Measurements from ENCODE around the gene TAC3. TPM values are rescaled to one million over a fixed set of nuclear protein-coding genes. Genes with fewer than 3 reads are reported as not detected.

The TAC3 gene
- total RNA-seq, 1 donor from 2014 or later, result not detected

- H3K9me3 Mint-ChIP-seq (ENCODE audit: low read depth), result no peaks in the 10 kb centered on the region
- peak; percentile 14 for DNase-seq (ENCODE audit: low spot score)
- peaks cover 27% of the 10 kb centered on the region for H3K27me3 Mint-ChIP-seq (ENCODE audit: low read depth)
- no peak for TF ChIP-seq CTCF (IDR thresholded peaks at IDR 0.05)
- H3K4me3 Mint-ChIP-seq (ENCODE audit: unreplicated experiment), result no peak overlapping the region
- peaks cover 23% of the 10 kb centered on the region for H3K4me1 Mint-ChIP-seq (ENCODE audit: low read depth)
- H3K36me3 Mint-ChIP-seq (ENCODE audit: low read depth), result peaks cover 3% of the 10 kb centered on the region
- no peak overlapping the region for H3K27ac Mint-ChIP-seq (ENCODE audit: unreplicated experiment)
Measured at GRCh38 chr12:57009949-57010626, 6.2 kb downstream of the TAC3 start.

GRCh38 chr12:57008178-57008577 is 8.2 kb downstream of the TAC3 start:
- peaks cover 32% of the 10 kb centered on the region for H3K4me1 Mint-ChIP-seq (ENCODE audit: low read depth)
- DNase-seq (ENCODE audit: low spot score), result no peak
- peaks cover 9% of the 10 kb centered on the region for H3K27me3 Mint-ChIP-seq (ENCODE audit: low read depth)
- no peaks in the 10 kb centered on the region for H3K9me3 Mint-ChIP-seq (ENCODE audit: low read depth)
- TF ChIP-seq CTCF (IDR thresholded peaks at IDR 0.05), result peak; percentile 83
- H3K36me3 Mint-ChIP-seq (ENCODE audit: low read depth), result peaks cover 11% of the 10 kb centered on the region
- H3K27ac Mint-ChIP-seq (ENCODE audit: unreplicated experiment), result no peak overlapping the region
- H3K4me3 Mint-ChIP-seq (ENCODE audit: unreplicated experiment), result no peak overlapping the region

GRCh38 chr12:57006809-57007475 is 9.4 kb downstream of the TAC3 start:
- Mint-ChIP-seq H3K27ac (ENCODE audit: unreplicated experiment) (peak overlapping the region; percentile 17), H3K4me3 (ENCODE audit: unreplicated experiment) (peak overlapping the region; percentile 67), H3K9me3 (ENCODE audit: low read depth) (no peaks in the 10 kb centered on the region), H3K27me3 (ENCODE audit: low read depth) (peaks cover 1% of the 10 kb centered on the region), H3K4me1 (ENCODE audit: low read depth) (peaks cover 35% of the 10 kb centered on the region), H3K36me3 (ENCODE audit: low read depth) (peaks cover 18% of the 10 kb centered on the region)
- peak; percentile 58 for TF ChIP-seq CTCF (IDR thresholded peaks at IDR 0.05)
- no peak for DNase-seq (ENCODE audit: low spot score)

GRCh38 chr12:57005980-57006808 is 10.1 kb downstream of the TAC3 start, which contains the start of gene ZBTB39:
Gene ZBTB39, minus strand, starts transcription at chr12:57006546. Its CDS starts 1,629 bp downstream, at chr12:57004917.
- no peaks in the 10 kb centered on the region for H3K9me3 Mint-ChIP-seq (ENCODE audit: low read depth)
- peak within 1 kb of the TSS; percentile 97 for H3K4me3 Mint-ChIP-seq (ENCODE audit: unreplicated experiment)
- DNase-seq (ENCODE audit: low spot score), result no peak
- peaks cover 35% of the 10 kb centered on the region for H3K4me1 Mint-ChIP-seq (ENCODE audit: low read depth)
- H3K36me3 Mint-ChIP-seq (ENCODE audit: low read depth), result peaks cover 20% of the 10 kb centered on the region
- H3K27me3 Mint-ChIP-seq (ENCODE audit: low read depth), result no peaks in the 10 kb centered on the region
- peak within 1 kb of the TSS; percentile 58 for H3K27ac Mint-ChIP-seq (ENCODE audit: unreplicated experiment)
- TF ChIP-seq CTCF (IDR thresholded peaks at IDR 0.05), result peak; percentile 81

- H3K4me1 Mint-ChIP-seq (ENCODE audit: low read depth), result peaks cover 34% of the 10 kb centered on the region
- H3K9me3 Mint-ChIP-seq (ENCODE audit: low read depth), result no peaks in the 10 kb centered on the region
- no peak for DNase-seq (ENCODE audit: low spot score)
- H3K27ac Mint-ChIP-seq (ENCODE audit: unreplicated experiment), result no peak overlapping the region
- no peak for TF ChIP-seq CTCF (IDR thresholded peaks at IDR 0.05)
- H3K36me3 Mint-ChIP-seq (ENCODE audit: low read depth), result peaks cover 20% of the 10 kb centered on the region
- no peak overlapping the region for H3K4me3 Mint-ChIP-seq (ENCODE audit: unreplicated experiment)
- no peaks in the 10 kb centered on the region for H3K27me3 Mint-ChIP-seq (ENCODE audit: low read depth)
Measured at GRCh38 chr12:57004651-57005050, 11.7 kb downstream of the TAC3 start.
